HG03432 (cell line): Measurements from ENCODE around the gene KIFC1.

ENCODE experiments used
- ATAC-seq: cut with Tn5 transposase; IDR thresholded peaks from one replicate; pipeline ENCODE4 v1.9.1; 2021; ENCODE audit warnings: mild to moderate bottlenecking, moderate library complexity; ENCODE audit not compliant: unreplicated experiment

The KIFC1 gene

DNA sequence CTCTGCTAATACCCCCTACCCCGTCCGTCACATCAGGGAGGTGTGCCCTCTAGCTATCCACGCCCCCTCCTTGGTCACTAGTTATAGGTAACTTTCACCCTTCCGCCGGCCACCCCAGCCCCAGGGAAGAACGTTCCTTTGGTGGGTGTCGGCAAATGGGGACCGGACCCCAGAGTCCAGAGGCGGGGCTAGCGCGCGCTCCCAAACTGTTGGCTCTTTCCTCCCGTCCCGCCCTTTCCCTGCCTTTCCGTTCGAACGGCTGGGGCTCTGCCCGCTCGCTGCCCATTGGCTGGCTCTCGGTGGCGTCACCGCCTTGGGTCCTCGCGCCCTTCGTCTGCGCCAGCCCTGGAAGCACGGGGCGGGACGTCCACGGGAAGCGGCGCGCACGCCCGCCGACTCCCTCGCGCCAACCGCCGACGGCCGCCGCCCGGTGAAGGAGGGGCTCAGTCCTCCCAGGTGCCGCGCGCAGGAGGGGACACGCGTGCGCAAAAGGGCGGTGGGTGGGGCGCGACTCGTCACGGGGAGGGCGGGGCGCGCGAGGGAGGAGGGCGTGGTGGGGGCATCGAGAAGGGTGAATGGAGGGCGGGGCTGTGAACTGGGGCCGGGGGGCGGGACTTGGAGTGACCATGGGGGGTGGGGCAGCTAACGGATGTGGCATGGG lies 18.6 kb downstream of the KIFC1 start:
- ATAC-seq, result peak; percentile 84

DNA sequence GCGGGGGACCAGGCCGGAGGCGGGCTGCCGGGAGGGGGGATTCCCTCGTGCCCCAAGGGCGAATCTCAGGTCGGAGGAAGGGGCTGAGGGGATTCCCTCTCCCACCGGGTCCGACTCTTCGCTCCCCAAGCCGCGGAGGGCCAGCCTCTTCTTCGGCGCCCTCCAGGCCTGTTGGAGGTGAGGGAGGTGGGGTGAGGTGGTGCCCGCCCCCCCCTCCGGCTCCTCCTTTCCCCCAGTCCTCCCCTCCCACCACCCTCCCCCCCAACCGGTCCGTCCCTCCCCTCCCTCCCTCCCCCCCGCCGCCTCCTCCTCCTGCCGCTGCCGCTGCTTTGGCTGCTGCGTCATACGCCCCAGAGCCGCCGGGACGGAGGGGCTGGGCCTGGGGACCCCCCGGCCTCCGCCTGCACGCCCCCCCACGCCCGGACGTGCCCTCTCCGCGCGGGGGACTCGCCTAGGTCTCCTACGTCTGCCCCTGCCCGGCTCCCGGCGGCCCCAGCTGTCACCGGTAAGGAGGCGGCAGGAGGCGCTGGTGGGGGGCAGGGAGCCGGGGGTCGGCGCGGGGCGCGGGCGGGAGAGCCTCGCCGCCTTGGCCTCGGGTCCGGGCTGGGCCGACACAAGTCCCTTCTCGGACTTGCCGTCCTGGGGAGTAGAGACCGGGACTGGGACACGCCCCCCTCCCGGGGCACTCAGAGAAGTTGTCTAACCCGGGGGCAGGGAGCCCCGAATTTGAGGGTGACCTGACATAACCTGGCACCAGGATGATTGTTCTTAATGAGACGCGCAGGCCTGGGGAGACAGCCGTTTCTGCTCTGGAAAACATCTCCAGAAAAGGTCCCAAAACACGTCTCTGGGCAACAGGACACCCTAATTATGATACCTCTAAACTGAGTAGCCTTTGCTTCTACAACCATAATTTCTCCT lies 19.3 kb downstream of the KIFC1 start, which contains the start of gene PHF1:
Gene PHF1 (plus strand): TSS at position 304 of the 921 bp plus-strand sequence. CDS start 1,250 bp downstream, outside the sequence.
- peak; percentile 25 for ATAC-seq

DNA sequence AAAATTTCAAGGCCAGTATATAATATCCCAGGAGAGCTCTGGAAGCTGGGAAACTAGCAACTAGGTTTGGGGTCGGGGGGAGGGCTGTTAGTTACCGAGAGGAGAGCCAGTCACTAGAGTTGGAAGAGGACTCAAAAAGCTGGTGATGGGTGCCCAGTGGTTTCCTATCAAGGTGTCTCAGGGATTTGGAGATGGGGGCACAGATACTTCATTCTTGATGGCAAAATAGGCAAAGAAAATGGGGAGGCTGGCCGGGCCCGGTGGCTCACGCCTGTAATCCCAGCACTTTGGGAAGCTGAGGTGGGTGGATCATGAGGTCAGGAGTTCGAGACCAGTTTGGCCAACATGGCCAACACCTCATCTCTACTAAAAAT lies 20.0 kb downstream of the KIFC1 start:
- no peak for ATAC-seq

DNA sequence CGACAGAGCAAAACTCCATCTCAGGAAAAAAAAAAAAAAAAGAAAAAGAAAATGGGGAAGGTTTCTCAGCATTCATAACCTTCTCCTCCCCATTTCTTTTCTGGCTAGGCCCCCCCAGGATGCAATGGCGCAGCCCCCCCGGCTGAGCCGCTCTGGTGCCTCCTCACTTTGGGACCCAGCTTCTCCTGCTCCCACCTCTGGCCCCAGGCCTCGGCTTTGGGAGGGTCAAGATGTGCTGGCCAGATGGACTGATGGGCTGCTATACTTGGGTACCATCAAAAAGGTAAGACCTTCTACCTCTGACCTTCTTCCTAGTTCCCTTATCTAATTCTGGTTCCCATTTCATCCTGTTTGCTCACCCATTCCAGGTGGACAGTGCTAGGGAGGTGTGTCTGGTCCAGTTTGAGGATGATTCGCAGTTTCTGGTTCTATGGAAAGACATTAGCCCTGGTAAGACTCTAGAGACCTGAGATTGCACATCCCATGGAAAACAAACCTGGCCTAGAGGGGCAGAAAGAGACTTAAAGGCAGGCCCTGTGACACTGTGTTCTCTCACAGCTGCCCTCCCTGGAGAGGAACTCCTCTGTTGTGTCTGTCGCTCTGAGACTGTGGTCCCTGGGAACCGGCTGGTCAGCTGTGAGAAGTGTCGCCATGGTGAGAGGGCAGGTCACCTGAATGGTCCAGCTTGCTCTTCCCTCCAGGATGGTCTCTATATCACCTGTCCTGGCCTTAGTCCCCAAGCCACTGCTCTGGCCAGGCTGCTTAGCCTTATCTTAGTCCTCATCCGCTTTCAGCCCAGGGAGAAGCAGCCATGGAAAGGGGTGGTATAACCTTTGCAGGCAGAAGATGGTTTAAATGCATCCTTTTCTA lies 20.8 kb downstream of the KIFC1 start:
- ATAC-seq, result no peak

DNA sequence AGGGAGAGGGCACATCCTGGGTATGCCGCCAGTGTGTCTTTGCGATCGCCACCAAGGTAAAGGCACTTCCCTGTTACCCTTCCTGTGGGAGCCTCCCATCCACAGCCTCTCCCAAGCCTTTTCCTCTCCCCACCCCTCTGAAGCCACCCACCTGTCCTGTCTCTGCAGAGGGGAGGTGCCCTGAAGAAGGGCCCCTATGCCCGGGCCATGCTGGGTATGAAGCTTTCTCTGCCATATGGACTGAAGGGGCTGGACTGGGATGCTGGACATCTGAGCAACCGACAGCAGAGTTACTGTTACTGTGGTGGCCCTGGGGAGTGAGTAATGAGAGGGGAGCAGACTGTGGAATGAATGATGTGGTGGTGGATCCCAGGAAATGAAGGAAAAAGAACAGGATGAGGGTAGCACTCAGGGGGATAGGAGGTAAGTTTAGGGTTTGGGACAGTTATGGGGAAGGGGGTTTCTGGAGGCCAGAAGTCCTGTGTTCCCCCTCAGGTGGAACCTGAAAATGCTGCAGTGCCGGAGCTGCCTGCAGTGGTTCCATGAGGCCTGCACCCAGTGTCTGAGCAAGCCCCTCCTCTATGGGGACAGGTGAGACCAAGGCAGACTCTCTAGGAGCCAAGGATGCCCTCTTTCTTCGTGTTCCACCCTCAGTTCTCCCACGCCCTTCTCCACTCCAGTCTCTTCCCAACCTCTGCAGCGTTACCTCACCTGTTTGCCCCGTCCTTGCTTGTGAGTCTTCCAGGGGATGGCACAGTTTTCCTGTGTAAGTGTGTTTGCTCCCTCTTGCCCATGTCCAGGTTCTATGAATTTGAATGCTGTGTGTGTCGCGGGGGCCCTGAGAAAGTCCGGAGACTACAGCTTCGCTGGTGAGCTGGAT lies 21.9 kb downstream of the KIFC1 start:
- ATAC-seq, result no peak

DNA sequence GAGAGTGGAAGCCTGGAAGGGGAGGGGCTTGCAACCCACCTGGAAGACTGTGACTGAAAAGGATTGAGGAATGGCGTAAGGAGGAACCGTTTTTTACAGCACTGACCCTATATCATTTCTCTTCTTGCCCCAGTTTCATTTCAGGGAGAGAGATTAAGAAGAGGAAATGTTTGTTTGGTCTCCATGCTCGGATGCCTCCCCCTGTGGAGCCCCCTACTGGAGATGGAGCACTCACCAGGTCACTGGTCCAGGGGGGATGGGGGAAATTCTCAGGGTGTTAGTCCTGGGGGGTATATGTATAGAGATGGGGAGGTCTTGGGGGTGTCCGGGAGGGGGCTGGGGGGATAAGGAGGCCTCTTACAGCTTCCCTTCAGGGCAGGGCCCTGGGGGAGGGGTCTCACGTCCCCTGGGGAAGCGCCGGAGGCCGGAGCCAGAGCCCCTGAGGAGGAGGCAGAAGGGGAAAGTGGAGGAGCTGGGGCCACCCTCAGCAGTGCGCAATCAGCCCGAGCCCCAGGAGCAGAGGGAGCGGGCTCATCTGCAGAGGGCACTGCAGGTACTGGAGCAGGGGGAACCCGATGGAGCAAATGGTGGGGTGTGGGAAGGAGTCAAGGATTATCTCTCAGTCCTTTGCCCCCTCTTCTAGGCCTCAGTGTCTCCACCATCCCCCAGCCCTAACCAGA lies 23.1 kb downstream of the KIFC1 start:
- ATAC-seq, result no peak

DNA sequence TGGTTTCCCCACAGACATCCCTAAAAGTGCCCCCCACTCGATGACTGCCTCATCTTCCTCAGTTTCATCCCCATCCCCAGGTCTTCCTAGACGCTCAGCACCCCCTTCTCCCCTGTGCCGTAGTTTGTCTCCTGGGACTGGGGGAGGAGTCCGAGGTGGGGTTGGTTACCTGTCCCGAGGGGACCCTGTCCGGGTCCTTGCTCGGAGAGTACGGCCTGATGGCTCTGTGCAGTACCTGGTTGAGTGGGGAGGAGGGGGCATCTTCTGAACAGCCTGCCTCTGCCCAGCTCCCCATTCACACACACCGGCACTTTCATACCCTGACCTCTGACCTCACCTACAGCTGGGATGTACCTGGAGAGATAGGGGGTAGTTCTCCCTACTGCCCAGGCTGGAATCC lies 24.2 kb downstream of the KIFC1 start:
- no peak for ATAC-seq

DNA sequence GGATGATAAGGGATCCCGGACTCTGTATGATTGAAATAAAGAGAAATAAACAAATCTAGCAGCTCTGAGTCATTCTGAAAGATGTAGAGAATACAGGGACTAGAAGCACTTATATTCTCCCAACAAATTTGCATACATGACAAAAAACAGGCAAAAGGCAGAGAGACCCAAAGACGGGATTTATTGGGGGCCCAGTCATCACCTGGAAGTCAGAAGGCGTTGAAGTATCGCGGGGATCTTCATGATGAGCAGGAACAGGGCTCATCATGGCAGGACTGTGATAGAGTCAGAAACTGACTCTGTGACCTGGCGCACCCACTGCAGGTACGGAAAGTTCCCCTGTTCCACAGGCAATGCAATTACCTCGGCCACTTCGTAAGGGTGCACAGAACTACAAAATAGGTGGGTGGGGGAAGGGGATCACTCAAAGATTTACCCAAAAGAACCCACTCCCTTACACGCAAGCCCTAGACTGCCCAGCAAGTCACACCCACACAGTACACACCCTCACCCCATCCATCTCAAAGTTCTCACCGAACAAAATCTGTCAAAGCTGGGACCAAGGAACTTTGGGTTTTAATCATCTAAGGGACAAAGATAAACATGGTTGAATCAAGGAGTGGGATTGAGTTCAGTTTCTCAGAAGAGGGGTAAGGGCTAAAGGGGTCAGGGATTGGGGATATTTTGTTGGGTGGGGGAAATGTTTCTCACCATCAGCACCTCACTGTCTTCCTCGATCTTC lies 24.9 kb downstream of the KIFC1 start:
- ATAC-seq, result no peak

DNA sequence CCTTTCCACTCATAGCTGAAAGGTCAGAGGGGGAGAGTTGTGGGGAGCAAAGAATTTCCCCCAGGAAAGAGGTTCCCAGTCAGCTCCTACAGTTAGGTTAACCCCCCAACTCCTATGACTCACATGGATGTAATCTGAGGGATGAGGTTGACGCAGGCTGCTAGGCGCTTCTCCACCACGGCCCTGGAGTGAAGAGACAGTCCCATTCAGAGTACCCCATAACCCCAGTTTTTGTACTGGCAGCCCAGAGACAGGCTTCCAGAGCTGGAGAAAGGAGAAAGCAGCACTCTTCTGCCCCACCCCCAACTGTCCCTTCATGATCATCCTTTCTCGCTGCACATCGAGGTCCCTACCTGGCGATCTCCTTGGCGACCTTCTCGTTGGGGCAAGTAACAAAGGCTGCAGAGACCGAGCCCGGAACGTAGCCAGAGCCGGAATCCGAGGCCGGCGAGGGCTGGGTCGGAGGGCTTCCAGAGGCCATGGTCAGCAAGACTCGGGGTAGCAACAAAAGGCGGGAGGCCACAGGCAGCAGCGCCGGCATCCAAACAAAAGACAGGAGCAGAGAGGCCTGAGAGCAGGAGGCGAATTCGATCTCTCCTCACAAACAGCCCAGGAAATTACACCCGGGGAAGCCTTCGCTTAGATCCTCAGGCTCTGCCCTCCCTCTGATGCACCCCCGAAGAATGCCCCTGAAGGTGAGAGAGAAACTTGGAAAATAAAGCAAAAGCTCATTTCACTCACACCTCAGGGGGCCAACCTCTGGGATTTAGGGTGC lies 25.7 kb downstream of the KIFC1 start:
- ATAC-seq, result no peak

DNA sequence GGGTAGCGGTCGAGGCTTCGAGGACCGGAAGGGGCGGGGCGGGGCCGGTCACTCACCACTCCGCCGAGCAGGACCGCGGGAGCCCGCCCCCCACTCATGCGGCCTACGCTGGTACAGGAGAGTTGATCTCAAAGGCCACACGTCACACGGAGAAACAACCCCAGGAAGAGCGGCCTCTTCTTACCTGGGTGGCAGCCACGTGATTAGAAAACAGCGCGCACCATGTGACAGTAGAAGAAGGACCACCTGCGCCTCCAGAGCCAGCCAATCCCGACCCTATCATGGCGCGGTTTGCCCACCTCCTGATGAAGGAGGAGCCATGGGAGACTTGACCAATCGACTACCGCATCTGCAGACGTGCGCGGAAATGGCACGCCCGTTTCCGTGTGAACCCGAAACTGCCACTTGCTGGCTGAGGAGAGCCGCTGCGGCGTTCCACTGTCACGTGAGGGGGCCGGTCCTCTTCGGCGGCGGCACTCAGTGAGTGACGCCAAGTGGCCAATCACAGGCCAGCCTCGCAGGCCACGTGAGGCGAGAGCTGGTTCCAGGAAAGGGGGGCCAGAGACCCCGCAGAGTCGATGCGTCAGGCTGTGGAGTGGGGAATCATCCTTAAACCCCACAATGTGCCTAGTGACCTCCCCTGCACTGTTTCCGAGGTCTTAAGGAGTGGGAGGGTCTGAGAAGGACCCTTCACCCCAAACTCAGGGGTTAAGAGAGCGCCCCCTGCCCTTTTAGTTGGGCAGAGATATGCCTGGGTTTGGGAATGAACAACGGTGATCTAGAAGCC lies 26.5 kb downstream of the KIFC1 start, which contains the start of gene CUTA:
Gene CUTA (minus strand): TSS at position 205 of the 787 bp plus-strand sequence. CDS start 107 bp downstream, at position 98.
- ATAC-seq, result peak; percentile 85

DNA sequence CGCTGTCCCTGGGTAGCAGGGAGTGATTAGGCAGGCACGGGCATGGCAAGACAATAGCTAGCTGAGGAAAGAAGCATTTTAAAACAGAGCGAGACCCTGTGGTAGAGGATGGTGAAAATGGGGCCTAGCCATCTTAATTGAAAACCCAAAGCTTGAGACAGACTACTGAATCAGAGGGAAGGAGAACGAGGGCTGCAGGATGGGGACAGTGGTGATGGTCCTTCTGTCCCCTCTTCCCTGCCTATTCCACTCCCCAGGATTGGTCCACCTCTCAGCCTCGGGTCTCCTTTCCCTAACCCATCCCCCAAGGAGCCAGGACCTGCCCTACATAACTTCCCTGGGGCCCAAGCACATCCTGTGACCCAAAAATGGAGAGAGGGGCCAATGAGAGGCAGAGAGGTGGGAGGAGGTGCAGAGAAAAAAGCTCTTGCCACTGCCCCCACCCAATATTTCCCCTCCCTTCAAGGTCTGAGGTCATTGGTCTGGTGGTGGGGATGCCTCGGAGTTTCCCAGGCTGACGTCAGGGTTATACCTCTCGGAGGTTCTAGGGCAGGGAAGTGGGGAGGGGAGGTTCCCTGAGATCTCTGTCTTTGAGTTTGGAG lies 27.2 kb downstream of the KIFC1 start:
- no peak for ATAC-seq

DNA sequence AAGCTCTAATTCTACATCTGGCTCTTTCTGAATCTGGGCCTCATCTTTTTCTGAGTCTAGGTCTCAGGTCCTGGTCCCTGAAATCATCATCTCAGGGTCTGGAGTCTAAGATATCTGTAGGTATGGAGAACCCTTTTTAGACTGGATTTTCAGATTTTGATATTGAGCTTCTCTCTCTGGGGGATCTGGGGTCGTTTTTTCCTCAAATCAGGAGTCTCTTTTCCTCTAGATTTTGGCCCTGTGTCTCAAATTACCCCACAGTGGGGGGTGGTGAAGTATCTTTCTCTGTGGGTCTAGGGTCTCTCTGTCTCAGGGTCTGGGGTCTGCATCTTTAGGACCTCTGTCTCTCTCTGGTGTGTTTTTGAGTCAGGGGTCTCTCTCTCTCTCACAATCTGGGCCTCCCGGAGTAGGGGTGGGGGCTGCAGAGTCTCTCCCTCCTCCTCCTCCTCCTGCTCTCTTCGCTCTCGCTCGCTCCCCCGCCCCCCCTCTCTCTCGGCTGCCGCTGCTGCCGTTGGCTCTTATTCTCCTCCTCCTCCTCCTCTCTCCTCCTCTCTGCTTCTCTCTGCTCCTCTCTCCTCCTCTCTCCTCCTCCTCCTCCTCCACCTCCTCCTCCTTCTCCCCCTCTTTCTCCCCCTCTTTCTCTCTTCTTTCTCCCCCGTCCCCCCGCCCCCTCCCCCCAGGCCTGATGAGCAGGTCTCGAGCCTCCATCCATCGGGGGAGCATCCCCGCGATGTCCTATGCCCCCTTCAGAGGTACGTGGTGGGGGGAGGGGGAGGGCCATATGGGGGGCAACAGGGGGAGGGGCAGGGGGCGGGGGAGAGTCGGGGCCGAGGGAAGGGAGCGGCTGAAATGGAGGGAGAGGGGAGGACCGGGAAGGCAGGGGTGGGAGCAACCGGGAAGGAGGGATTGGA lies 28.2 kb downstream of the KIFC1 start, which contains the start of gene SYNGAP1:
Gene SYNGAP1 (plus strand): TSS at position 486 of the 911 bp plus-strand sequence. CDS start 200 bp downstream, at position 686.
- ATAC-seq, result no peak

DNA sequence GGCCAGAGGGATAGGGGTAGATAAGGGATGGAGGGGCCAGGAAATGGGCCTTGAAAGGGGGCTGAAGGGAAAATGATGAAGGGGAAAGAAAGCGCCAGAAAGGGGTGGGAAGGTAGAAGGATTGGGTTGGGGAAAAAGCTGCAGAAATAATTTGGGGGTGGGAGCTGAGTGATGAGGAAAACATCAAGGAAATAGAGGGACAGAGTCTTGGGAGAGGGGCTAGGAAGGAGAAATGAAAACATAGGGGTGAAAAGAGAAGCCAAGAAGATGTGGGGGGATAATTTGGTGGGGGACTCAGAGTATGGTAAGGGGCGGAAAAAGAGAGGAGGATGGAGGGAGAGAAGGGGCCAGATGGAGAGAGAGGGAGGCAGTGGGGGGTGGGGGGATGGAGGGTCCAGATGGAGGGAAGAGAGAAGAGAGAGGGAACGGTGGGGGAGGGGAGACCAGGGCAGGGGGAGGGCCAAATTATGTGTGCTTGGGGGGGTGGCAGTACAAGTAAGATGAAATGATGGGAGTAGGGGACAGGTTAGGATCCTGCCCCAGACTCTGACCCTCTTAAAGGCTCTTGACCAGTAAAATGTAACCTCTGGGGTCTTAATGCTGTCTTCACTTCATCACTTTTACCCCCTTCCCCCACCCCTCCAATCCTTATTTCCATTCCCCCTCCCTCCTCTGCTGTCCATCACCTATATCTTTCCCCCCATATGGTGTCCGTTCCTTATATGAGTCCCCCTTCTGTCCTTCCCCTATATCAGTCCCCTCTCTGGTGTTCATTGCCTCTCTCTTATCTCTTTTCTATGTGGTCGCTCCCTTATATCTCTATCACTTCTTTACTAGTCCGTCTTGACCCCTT lies 29.1 kb downstream of the KIFC1 start:
- ATAC-seq, result no peak

DNA sequence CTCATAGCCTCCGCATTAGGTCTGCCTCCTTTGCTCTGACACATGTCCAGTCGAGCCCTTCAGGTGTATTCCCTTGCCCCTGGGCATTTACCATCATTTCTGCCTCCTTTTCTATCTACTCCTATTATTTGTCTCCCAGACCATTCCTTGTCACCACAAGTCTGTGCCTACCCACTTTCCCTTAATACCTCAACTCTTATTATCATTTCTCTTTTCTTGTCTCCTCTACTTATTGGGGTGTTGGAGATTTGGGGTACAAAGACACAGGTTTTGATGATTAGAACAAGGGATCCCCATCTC lies 29.7 kb downstream of the KIFC1 start:
- ATAC-seq, result no peak

DNA sequence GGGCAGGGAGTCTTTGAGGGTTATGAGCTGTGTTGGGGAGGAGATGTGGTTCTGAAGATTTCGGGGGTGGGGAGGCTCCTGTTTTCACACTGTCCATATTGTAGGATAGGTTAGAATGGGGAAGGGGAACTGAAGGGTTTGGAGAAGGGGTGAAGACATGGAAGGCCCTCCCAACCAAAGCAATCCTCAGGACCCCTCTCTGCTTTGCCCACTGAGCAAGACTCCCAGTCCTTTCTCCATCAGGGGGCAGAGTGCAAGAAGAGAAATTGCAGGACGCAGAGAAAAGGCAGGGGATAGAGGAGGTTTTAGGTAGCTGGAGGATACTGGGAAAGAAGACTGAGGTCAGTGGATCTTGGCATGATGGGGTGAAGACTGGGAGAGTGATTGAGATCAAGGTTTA lies 32.2 kb downstream of the KIFC1 start:
- ATAC-seq, result no peak
